ENCODE measurements around the gene CDH4. TPM values are rescaled to one million over a fixed set of nuclear protein-coding genes. Genes with fewer than 3 reads are reported as not detected.

The CDH4 gene
- total and polyA plus RNA-seq, 2 of the 8 experiments (the other 6 are each of a cell fraction or from before 2014, with no cell fraction given) = 4.3 to 7.9 TPM

DNA sequence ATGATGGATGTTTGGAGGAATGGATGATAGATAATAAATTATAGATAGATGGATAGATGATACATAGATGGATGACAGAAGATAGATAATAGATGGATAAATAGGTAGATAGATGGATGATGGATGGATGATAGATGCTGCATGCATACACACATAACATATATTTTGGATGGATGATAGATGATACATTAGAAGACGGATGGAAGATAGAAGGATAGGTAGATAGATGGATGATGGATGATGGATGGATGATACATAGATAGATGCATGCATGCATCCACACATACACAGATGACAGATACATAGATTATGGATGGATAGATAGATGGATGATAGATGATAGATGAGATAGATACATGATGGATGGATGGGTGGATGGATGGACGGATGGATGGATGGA, 425.9 kb downstream of the CDH4 start (continued):
- no peak for TF ChIP-seq CTBP2 (IDR thresholded peaks at IDR 0.05; ENCODE audit: borderline replicate concordance, insufficient read depth, insufficient read length, low read length)

All from H1 (cell line).